Esophagus muscularis mucosa (tissue), 3 donors: ENCODE measurements around the gene PHF20.

Experiments used
- EP300 ChIP-seq: sonication (generic); formaldehyde crosslinking; IDR thresholded peaks from one replicate; pipeline ENCODE4 v1.6.1; 2017; ENCODE audit warnings: antibody characterized with exemption
- TF ChIP-seq, protein P1 (sequence below), 3 experiments: fragments of 200-600 bp in 2 of 3; fragments of 450-650 bp in 1 of 3; sonication (generic) in 2 of 3; IDR thresholded peaks; one replicate each; pipeline ENCODE4 v1.5.1; 2017 to 2019; ENCODE audit warnings: antibody characterized with exemption in 3 of 3, mild to moderate bottlenecking in 2 of 3, moderate library complexity in 1 of 3

GRCh38 chr20:35952480-35953386 is 180.9 kb downstream of the PHF20 start:
- TF ChIP-seq EP300, result no peak
- TF ChIP-seq, protein P1, sequence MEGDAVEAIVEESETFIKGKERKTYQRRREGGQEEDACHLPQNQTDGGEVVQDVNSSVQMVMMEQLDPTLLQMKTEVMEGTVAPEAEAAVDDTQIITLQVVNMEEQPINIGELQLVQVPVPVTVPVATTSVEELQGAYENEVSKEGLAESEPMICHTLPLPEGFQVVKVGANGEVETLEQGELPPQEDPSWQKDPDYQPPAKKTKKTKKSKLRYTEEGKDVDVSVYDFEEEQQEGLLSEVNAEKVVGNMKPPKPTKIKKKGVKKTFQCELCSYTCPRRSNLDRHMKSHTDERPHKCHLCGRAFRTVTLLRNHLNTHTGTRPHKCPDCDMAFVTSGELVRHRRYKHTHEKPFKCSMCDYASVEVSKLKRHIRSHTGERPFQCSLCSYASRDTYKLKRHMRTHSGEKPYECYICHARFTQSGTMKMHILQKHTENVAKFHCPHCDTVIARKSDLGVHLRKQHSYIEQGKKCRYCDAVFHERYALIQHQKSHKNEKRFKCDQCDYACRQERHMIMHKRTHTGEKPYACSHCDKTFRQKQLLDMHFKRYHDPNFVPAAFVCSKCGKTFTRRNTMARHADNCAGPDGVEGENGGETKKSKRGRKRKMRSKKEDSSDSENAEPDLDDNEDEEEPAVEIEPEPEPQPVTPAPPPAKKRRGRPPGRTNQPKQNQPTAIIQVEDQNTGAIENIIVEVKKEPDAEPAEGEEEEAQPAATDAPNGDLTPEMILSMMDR (IDR thresholded peaks at IDR 0.05), result no peak
